ENCODE measurements around the gene MRPS24. TPM values are rescaled to one million over a fixed set of nuclear protein-coding genes. Genes with fewer than 3 reads are reported as not detected.
A peak's percentile ranks its signal among the peaks of the same experiment; 100 is the strongest.

Gene MRPS24
- polyA plus RNA-seq, 1 donor (not counting 4 experiments of a cell fraction or from before 2014, with no cell fraction given): 104 TPM

- peaks cover 10 to 21% of the 10 kb centered on the region in 2 experiments for H3K36me3 ChIP-seq (ENCODE audit: control insufficient read depth in 2 of 2, extremely low read depth in 1 of 2, insufficient read depth in 2 of 2, low read length in 2 of 2)
- H3K79me2 ChIP-seq (ENCODE audit: control insufficient read depth, insufficient read depth, low read length): peaks cover 8% of the 10 kb centered on the region
- no peak overlapping the region for H3K4me2 ChIP-seq (ENCODE audit: control insufficient read depth, extremely low read depth, insufficient read depth, low read depth, low read length)
- DNase-seq (ENCODE audit: low read depth, low spot score) (no peak), FAIRE-seq (no peak)
- H2AFZ ChIP-seq (ENCODE audit: control insufficient read depth, low read length): no peak overlapping the region
- H3K4me3 ChIP-seq (ENCODE audit: control insufficient read depth in 2 of 3, extremely low read depth in 1 of 3, insufficient read depth in 2 of 3, low read depth in 1 of 3, low read length in 3 of 3): no peak overlapping the region
- no peak overlapping the region for H3K9ac ChIP-seq (ENCODE audit: control insufficient read depth, extremely low read depth, insufficient read depth, low read length)
- TF ChIP-seq EZH2 (IDR thresholded peaks at IDR 0.05; ENCODE audit: low read length) (no peak), CTCF (optimal IDR thresholded peaks at IDR 0.05 in 1 of 3, IDR thresholded peaks at IDR 0.05 in 1 of 3, conservative IDR thresholded peaks at IDR 0.05 in 1 of 3; ENCODE audit: extremely low read depth in 1 of 3, insufficient read depth in 2 of 3, low read length in 3 of 3) (no peak)
- H3K27ac ChIP-seq (ENCODE audit: control insufficient read depth, insufficient read depth, low read length): no peak overlapping the region
- peaks cover 4% of the 10 kb centered on the region for H3K9me3 ChIP-seq (ENCODE audit: control insufficient read depth, low read depth, low read length)
- peaks cover 40% of the 10 kb centered on the region for H3K4me1 ChIP-seq (ENCODE audit: control insufficient read depth, extremely low read depth, insufficient read depth, low read length)
- H4K20me1 ChIP-seq (ENCODE audit: control insufficient read depth, extremely low read depth, insufficient read depth, low read length): no peaks in the 10 kb centered on the region
- dilution Hi-C loops (cut with MboI; ENCODE audit: extremely low pct_ligation_motif_present, low sequenced_read_pairs): no loop called here
- H3K9me1 ChIP-seq (ENCODE audit: control insufficient read depth, extremely low read depth, insufficient read depth, low read length): no peaks in the 10 kb centered on the region
- H3K27me3 ChIP-seq (ENCODE audit: control insufficient read depth, extremely low read depth, insufficient read depth, low read length): no peaks in the 10 kb centered on the region
These were observed 1.7 kb upstream of the MRPS24 start for GRCh38 chr7:43871064-43871463.

GRCh38 chr7:43870316-43870715 is 999 bp upstream of the MRPS24 start:
- Histone ChIP-seq H3K4me3 (ENCODE audit: control insufficient read depth in 2 of 3, extremely low read depth in 1 of 3, insufficient read depth in 2 of 3, low read depth in 1 of 3, low read length in 3 of 3) (no peak overlapping the region), H3K27ac (ENCODE audit: control insufficient read depth, insufficient read depth, low read length) (peak overlapping the region; percentile 97), H2AFZ (ENCODE audit: control insufficient read depth, low read length) (no peak overlapping the region), H3K27me3 (ENCODE audit: control insufficient read depth, extremely low read depth, insufficient read depth, low read length) (no peaks in the 10 kb centered on the region), H3K4me1 (ENCODE audit: control insufficient read depth, extremely low read depth, insufficient read depth, low read length) (peaks cover 40% of the 10 kb centered on the region), H3K9me3 (ENCODE audit: control insufficient read depth, low read depth, low read length) (peaks cover 4% of the 10 kb centered on the region), H3K9ac (ENCODE audit: control insufficient read depth, extremely low read depth, insufficient read depth, low read length) (peak overlapping the region; percentile 92), H4K20me1 (ENCODE audit: control insufficient read depth, extremely low read depth, insufficient read depth, low read length) (no peaks in the 10 kb centered on the region), H3K79me2 (ENCODE audit: control insufficient read depth, insufficient read depth, low read length) (peaks cover 8% of the 10 kb centered on the region), H3K36me3 (ENCODE audit: control insufficient read depth in 2 of 2, extremely low read depth in 1 of 2, insufficient read depth in 2 of 2, low read length in 2 of 2) (peaks cover 10 to 15% of the 10 kb centered on the region in 2 experiments), H3K9me1 (ENCODE audit: control insufficient read depth, extremely low read depth, insufficient read depth, low read length) (no peaks in the 10 kb centered on the region), H3K4me2 (ENCODE audit: control insufficient read depth, extremely low read depth, insufficient read depth, low read depth, low read length) (peak overlapping the region; percentile 88)
- dilution Hi-C loops (cut with MboI; ENCODE audit: extremely low pct_ligation_motif_present, low sequenced_read_pairs): no loop called here
- no peak for FAIRE-seq
- no peak for DNase-seq (ENCODE audit: low read depth, low spot score)
- TF ChIP-seq CTCF (optimal IDR thresholded peaks at IDR 0.05 in 1 of 3, IDR thresholded peaks at IDR 0.05 in 1 of 3, conservative IDR thresholded peaks at IDR 0.05 in 1 of 3; ENCODE audit: extremely low read depth in 1 of 3, insufficient read depth in 2 of 3, low read length in 3 of 3) (no peak), EZH2 (IDR thresholded peaks at IDR 0.05; ENCODE audit: low read length) (no peak)
